ENCODE measurements around the gene HSPA6.

HSPA6 gene

DNA sequence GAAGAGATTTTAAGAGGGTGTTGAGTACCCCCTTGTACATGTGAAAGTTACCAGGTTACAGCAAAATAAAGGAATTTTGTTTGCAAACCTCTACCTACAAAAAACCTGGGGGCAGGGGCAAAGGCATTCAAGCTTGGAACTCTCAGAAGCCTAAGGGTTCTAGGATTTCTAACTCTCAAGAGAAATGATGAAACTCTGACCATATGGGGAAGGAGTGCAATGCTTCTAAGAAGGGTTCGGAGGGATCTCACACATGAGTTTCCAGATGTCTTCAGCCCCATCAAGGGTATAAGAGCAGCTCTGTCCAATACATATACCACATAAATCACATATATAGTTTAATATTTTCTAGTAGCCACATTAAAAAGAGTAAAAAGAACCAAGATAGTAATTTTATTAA is 26.4 kb upstream of the HSPA6 start:
- no peak overlapping the region for H3K4me3 ChIP-seq (ENCODE audit: low read length)
- TF ChIP-seq, protein P1, sequence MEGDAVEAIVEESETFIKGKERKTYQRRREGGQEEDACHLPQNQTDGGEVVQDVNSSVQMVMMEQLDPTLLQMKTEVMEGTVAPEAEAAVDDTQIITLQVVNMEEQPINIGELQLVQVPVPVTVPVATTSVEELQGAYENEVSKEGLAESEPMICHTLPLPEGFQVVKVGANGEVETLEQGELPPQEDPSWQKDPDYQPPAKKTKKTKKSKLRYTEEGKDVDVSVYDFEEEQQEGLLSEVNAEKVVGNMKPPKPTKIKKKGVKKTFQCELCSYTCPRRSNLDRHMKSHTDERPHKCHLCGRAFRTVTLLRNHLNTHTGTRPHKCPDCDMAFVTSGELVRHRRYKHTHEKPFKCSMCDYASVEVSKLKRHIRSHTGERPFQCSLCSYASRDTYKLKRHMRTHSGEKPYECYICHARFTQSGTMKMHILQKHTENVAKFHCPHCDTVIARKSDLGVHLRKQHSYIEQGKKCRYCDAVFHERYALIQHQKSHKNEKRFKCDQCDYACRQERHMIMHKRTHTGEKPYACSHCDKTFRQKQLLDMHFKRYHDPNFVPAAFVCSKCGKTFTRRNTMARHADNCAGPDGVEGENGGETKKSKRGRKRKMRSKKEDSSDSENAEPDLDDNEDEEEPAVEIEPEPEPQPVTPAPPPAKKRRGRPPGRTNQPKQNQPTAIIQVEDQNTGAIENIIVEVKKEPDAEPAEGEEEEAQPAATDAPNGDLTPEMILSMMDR (IDR thresholded peaks at IDR 0.05; ENCODE audit: insufficient read depth, low read depth, low read length, missing control alignments): no peak
- no peak for DNase-seq (ENCODE audit: low read depth)

DNA sequence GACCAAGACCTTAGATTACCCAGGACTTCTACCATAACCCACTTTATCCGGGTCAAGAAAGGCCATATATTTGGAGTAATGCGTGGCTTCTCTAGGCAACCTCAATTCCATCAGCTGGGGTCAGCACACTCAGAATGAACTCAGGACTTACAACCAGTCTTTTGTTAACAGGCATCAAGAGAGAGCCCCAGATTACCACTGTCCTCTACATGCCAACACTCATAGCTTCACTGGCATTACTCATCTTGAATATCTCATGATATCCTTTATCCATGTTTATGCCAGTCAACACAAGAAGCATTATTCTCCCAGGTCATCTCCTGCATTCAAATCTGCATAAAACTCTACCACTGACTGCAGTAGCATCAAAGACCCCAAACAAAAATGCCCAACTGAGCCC is 25.7 kb upstream of the HSPA6 start:
- DNase-seq (ENCODE audit: low read depth): no peak
- TF ChIP-seq, protein P1 (IDR thresholded peaks at IDR 0.05; ENCODE audit: insufficient read depth, low read depth, low read length, missing control alignments): no peak
- no peak overlapping the region for H3K4me3 ChIP-seq (ENCODE audit: low read length)

DNA sequence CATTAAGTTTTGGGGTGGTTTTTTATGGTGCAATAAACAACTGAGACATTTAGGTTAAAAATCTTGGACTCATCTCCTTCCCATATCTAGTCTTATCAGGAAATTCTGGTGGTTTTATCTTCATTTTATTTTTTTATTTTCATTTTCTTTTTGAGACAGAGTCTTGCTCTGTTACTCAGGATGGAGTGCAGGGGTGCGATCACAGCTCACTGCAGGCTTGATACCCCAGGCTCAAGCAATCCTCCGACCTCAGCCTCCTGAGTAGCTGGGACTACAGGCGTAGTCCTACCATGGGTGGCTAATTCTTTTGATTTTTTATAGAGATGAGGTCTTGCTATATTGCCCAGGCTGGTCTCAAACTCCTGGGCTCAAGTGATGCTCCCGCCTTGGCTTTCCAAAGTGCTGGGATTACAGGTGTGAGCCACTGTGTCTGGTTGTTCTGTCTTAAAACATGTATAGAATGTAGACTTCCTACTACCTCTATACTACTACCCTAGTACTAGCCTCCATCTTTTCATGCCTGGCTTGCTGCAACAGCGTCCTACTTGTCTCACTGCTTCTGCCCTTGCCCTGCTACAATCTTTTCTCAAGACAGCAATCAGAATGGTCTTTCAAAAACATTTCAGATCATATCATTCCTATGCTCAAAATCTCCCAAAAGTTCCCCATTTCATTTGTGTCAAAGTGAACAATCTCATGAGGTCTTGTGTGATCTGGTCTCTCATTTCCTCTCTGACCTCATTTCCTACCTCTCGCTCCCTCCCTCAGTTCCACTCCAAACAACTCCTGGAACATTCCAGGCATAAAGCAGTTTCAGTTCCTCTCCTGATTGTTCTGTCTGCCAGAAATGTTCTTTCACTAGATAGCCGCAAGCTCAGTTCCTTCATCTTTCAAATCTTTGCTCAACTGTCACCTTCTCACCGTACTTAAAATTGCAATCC is 25.0 kb upstream of the HSPA6 start:
- H3K4me3 ChIP-seq (ENCODE audit: low read length): no peak overlapping the region
- TF ChIP-seq, protein P1 (IDR thresholded peaks at IDR 0.05; ENCODE audit: insufficient read depth, low read depth, low read length, missing control alignments): no peak
- DNase-seq (ENCODE audit: low read depth): no peak

DNA sequence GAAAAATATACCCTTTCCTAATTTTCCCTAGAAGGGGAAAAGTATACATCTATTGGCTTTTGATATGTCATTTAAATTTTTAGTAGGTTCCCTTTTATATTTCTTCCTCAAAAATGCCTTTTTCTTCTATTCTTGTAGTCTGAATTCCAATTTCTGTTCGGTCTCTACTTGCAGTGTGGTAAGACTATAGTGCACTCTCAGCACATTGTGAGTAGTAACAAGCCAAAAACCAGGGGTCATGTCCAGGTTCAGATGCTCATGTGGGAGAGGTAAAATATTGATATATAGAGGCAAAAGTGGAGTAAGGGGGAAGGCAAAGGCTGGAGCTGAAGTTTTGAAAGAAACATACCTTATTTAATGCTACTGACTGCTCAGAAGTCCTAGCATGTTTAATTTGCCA is 23.1 kb upstream of the HSPA6 start:
- TF ChIP-seq, protein P1 (IDR thresholded peaks at IDR 0.05; ENCODE audit: insufficient read depth, low read depth, low read length, missing control alignments): no peak
- no peak for DNase-seq (ENCODE audit: low read depth)

DNA sequence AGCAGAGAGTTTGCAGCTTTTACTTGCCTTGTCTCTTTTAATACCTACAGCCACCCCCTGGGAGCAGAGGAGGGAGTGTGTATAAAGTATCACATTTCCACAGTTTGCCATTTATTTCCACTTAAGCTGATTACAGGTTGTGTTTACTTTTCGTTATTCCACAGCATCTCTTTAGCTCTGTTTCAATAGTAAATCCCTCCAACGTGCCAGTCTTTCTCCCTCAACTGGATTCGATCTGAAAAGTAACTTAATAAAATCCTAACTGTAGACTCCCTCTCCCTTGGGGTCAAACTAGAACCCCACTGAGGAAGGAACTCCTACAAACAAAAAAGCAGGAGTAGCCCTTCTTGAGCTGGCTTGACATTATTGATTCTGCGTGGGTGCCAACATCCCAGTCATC is 22.2 kb upstream of the HSPA6 start:
- H3K4me3 ChIP-seq (ENCODE audit: low read length): no peak overlapping the region
- no peak for DNase-seq (ENCODE audit: low read depth)
- TF ChIP-seq, protein P1 (IDR thresholded peaks at IDR 0.05; ENCODE audit: insufficient read depth, low read depth, low read length, missing control alignments): no peak

More for the DNA sequence above, 23.1 kb upstream of the HSPA6 start:
- H3K4me3 ChIP-seq (ENCODE audit: low read length): no peak overlapping the region

DNA sequence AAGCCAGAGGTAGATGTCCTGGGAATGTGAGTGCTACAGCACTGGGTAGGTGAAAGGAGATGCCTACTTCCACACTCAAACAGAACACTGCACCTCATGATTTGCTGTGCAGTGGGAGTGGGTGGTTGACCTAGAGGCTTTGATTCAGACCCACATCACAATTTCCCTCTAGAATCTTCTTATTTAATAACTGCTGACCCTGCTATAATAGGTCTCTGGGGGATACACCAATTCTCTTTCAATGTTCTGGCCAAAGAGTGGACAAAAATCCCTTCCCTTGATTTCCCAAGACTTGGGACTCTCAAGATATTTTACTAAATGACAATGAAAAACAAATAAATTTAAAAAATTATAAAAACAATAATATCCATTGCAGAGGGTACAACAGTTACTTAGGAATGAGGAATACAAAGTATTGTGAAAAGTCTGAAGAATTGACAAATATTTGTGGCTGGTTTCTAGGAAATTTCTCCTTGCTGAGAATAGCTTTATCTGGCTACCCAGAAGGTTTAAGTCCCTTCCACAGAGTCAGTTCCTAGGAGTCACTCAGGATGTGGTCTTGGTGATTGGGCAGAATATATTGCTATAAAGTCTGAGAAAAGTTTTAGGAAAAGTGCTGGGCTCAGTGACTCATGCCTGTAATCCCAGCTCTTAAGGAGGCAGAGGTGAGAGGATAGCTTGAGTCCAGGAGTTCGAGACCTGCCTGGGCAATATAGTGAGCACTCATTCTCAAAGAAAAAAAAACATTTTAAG is 21.5 kb upstream of the HSPA6 start:
- H3K4me3 ChIP-seq (ENCODE audit: low read length): no peak overlapping the region
- TF ChIP-seq, protein P1 (IDR thresholded peaks at IDR 0.05; ENCODE audit: insufficient read depth, low read depth, low read length, missing control alignments): no peak
- DNase-seq (ENCODE audit: low read depth): no peak

All from epithelial cell of esophagus (primary cell).